Astrocyte of the cerebellum (primary cell): ENCODE measurements around the gene VEZT.
"Not testable (repeated sequence)": the region's sequence is repeated elsewhere in the genome, so short reads cannot be mapped to it uniquely, and the experiment has no call there.

ENCODE experiments used
- DNase-seq: peaks from one replicate; pipeline ENCODE4 v3.0.0-alpha.2; 2011; ENCODE audit warnings: low read depth
- H3K4me3 ChIP-seq: 2 replicates; pipeline ENCODE4 v1.5.1; 2011; ENCODE audit warnings: mild to moderate bottlenecking, low read depth, low read length, moderate library complexity
- in situ Hi-C: cut with HindIII; loops from 2 replicates; pipeline ENCODE4 v1.10.0; 2017; ENCODE audit warnings: low sequenced_read_pairs
- TF ChIP-seq, protein P1 (sequence below): IDR thresholded peaks from 2 replicates; pipeline ENCODE4 v1.5.1; 2012; ENCODE audit warnings: low read length, low read depth, moderate library complexity, mild to moderate bottlenecking; ENCODE audit errors: missing control alignments

VEZT gene

GRCh38 chr12:95286713-95287112, 69.1 kb downstream of the VEZT start:
- TF ChIP-seq, protein P1, sequence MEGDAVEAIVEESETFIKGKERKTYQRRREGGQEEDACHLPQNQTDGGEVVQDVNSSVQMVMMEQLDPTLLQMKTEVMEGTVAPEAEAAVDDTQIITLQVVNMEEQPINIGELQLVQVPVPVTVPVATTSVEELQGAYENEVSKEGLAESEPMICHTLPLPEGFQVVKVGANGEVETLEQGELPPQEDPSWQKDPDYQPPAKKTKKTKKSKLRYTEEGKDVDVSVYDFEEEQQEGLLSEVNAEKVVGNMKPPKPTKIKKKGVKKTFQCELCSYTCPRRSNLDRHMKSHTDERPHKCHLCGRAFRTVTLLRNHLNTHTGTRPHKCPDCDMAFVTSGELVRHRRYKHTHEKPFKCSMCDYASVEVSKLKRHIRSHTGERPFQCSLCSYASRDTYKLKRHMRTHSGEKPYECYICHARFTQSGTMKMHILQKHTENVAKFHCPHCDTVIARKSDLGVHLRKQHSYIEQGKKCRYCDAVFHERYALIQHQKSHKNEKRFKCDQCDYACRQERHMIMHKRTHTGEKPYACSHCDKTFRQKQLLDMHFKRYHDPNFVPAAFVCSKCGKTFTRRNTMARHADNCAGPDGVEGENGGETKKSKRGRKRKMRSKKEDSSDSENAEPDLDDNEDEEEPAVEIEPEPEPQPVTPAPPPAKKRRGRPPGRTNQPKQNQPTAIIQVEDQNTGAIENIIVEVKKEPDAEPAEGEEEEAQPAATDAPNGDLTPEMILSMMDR = no peak
- in situ Hi-C loops = no loop called here
- H3K4me3 ChIP-seq = no peak overlapping the region
- no peak for DNase-seq

DNA sequence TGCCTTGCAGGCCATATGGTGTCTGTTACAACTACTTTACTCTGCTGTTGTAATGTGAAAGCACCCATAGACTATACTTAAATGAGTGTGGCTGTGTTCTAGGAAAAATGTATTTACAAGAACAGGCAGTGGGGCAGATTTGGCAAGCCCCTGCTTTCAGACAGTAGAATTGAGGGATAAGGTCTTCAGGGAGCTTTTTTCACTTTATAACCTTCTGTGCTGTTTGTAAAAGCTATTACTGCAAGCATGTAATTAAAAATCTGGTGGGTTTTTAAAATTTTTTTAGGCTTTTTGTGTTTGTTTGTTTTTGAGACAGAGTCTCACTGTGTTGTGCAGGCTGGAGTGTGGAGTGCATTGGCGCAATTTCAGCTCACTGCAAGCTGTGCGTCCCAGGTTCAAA, 73.9 kb downstream of the VEZT start:
- TF ChIP-seq, protein P1 = no peak
- in situ Hi-C loops = no loop called here
- no peak overlapping the region for H3K4me3 ChIP-seq
- DNase-seq = no peak

GRCh38 chr12:95298916-95299315, 81.3 kb downstream of the VEZT start:
- TF ChIP-seq, protein P1 = no peak
- in situ Hi-C loops = no loop called here
- H3K4me3 ChIP-seq = no peak overlapping the region
- no peak for DNase-seq

DNA sequence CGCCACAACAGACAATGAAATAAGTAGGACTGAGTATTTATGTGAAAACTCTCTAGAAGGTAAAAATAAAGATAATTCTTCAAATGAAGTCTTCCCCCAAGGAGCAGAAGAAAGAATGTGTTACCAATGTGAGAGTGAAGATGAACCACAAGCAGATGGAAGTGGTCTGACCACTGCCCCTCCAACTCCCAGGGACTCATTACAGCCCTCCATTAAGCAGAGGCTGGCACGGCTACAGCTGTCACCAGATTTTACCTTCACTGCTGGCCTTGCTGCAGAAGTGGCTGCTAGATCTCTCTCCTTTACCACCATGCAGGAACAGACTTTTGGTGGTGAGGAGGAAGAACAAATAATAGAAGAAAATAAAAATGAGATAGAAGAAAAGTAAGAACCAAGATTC, 82.7 kb downstream of the VEZT start:
- H3K4me3 ChIP-seq = no peak overlapping the region
- TF ChIP-seq, protein P1 = no peak
- no peak for DNase-seq
- in situ Hi-C loops = no loop called here

GRCh38 chr12:95303476-95303875, 85.9 kb downstream of the VEZT start:
- in situ Hi-C loops = no loop called here
- no peak for DNase-seq
- H3K4me3 ChIP-seq = no peak overlapping the region
- TF ChIP-seq, protein P1 = no peak

GRCh38 chr12:95304673-95305198, 87.1 kb downstream of the VEZT start:
- in situ Hi-C loops = no loop called here
- H3K4me3 ChIP-seq = no peak overlapping the region
- TF ChIP-seq, protein P1 = no peak
- DNase-seq = no peak

DNA sequence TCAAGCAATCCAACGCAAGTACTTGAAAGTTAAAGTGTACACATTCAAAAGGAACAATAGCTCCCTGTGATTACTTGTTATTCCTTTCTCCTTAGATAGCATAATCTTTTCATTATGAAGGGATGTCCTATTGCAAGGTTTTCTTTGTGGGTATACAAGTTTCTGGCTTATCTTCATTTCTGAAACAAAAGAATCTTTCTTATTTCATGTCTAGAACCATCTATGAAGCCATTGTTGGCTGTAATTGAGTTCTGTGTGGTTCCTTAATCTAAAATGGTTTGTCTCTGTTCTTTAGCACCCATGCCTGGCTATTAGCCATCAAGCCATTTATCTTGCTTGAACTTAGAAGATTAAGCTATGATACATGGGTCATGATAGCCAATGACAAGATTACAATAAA, 95.0 kb downstream of the VEZT start:
- TF ChIP-seq, protein P1 = no peak
- in situ Hi-C loops = no loop called here
- DNase-seq = no peak
- H3K4me3 ChIP-seq = no peak overlapping the region

- in situ Hi-C loops, H3K4me3 ChIP-seq, DNase-seq: not testable (repeated sequence)
Observed at GRCh38 chr12:95314756-95315155, 97.1 kb downstream of the VEZT start.
